Natural killer cell treated with Interleukin-12 subunit alpha and Interleukin-12 subunit beta and Interleukin-15 and Interleukin-18, amount 100 ng/mL, for 72 hours (primary cell): ENCODE results near the gene CAMK1D. TPM values are rescaled to one million over a fixed set of nuclear protein-coding genes. Genes with fewer than 3 reads are reported as not detected.

ENCODE experiments used
- ATAC-seq, 2 donors: fragments of 150-1000 bp; cut with Tn5 transposase in 1 of 2; sonication (Bioruptor Pico), chemical (Tn5 transposase) in 1 of 2; 2 replicates each; pipeline ENCODE4 v1.10.0; 2021
- DNase-seq: peaks from one replicate; pipeline ENCODE4 v3.0.0; 2022; ENCODE audit warnings: low spot score
- H3K27ac Mint-ChIP-seq, 2 donors: 1 replicate in 1 of 2; 2 replicates in 1 of 2; pipeline ENCODE4 v1.8.0; 2022; ENCODE audit warnings: mixed read lengths in 2 of 2, mild to moderate bottlenecking in 1 of 2, moderate library complexity in 1 of 2
- H3K27me3 Mint-ChIP-seq, 2 donors: 1 replicate in 1 of 2; 2 replicates in 1 of 2; pipeline ENCODE4 v1.8.0; 2022; ENCODE audit warnings: mixed read lengths in 2 of 2
- H3K36me3 Mint-ChIP-seq: one replicate; pipeline ENCODE4 v1.8.0; 2022; ENCODE audit warnings: mixed read lengths
- H3K4me1 Mint-ChIP-seq, 2 donors: 1 replicate in 1 of 2; 2 replicates in 1 of 2; pipeline ENCODE4 v1.8.0; 2022; ENCODE audit warnings: low read depth in 2 of 2, mixed read lengths in 2 of 2, mild to moderate bottlenecking in 1 of 2
- H3K4me3 Mint-ChIP-seq: one replicate; pipeline ENCODE4 v1.8.0; 2022; ENCODE audit warnings: mixed read lengths
- H3K9me3 Mint-ChIP-seq: 2 replicates; pipeline ENCODE4 v1.8.0; 2022; ENCODE audit warnings: mixed read lengths
- total RNA-seq, 2 donors: library from RNA; stranded (reverse); gene quantifications; one replicate each; pipeline ENCODE4 v1.2.3, GENCODE V29; 2022

The CAMK1D gene
- total RNA-seq, 2 donors from 2014 or later, result 16.3 to 36.9 TPM

DNA sequence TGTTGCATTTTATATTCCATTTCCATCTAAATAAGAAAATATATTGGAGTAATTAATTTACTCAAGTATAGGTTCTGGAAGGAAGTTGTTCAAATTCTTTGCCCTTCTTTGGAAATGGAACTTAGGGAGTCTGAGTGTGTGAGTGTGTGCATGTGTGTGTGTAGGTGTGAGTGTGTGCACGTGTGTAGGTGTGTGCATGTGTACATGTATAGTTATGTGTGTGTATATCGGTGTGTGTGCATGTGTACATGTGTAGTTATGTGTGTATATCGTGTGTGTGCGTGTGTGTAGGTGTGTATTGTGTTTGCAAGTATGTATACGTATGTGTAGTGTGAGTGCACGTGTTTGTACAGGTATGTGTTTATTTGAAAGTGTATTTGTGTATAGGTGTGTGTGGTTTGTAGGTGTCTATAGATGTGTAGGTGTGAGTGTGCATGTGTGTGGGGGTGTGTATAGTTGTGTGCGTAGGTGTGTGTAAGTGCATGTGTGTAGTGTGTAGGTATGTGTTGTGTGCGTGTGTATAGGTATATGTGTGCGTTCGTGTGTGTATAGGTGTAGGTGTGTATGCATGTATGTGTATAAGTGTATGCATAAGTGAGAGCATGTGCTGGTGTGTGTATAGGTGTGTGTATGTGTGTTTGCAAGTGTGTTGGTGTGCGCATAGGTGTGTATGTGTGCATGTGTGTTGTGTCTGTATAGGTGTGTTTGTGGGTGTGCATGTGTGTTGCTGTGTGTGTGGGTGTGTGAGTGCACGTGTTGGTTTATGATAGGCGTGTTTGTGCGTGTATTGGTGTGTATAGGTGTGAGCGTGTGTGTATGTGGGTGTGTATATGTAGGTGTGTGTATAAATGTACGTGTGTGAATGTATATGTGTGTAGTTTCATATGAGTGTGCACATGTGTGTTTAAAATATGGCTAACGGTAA is 266.2 kb downstream of the CAMK1D start:
- no peak for DNase-seq
- no peak overlapping the region for H3K4me3 Mint-ChIP-seq
- ATAC-seq, result no peak
- peaks cover 0 to 4% of the 10 kb centered on the region in 2 donors for H3K4me1 Mint-ChIP-seq
- no peaks in the 10 kb centered on the region for H3K9me3 Mint-ChIP-seq
- no peaks in the 10 kb centered on the region for H3K27me3 Mint-ChIP-seq
- no peaks in the 10 kb centered on the region for H3K36me3 Mint-ChIP-seq
- H3K27ac Mint-ChIP-seq, result no peak overlapping the region

DNA sequence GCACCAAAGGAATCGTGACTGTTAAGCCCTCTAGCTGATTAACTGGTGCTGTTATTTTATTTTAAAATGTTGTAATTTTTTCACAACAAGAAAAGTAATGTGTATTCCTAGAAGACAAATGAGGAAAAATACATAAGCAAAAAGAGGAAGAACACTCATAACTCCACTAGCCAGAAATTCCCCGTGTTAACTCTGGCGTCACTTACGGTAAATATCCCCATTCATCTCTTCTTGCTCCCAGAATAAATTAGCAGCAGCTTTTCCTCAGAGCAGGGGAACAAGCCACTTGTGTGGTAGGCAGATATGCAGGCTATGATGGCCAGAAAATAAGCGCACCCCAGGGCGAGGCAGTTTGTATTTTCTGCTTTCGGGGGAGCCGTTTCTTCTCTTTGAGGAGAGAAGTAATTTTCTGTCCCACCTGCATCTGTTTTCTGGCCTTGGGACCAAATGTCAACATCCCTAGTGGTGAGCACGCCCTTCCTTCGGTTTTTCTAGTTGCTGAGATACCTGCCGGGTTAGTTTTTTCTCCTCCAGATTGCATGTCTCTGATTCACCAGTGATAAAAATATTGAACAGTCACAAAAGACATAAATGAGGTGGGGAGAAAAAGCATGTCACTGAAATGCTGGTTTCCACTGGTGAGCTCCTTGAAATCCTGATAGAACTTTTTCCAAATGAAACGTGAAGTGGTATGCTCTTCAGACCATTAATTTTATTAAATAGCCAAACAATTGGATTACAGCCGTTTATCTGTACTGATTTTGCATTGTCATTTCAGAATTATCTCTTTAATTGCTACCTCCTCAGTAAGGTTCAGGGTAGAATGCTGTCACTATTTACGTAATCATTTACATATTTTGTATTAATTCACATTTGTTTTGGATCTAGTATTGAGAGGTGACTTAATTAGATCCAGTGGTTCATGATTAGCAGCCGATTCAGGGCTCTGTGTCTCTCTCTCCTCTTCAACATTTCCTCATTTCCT is 268.1 kb downstream of the CAMK1D start:
- DNase-seq, result no peak
- peaks cover 0 to 9% of the 10 kb centered on the region in 2 donors for H3K4me1 Mint-ChIP-seq
- H3K9me3 Mint-ChIP-seq, result no peaks in the 10 kb centered on the region
- no peaks in the 10 kb centered on the region for H3K27me3 Mint-ChIP-seq
- no peaks in the 10 kb centered on the region for H3K36me3 Mint-ChIP-seq
- H3K27ac Mint-ChIP-seq, result no peak overlapping the region
- no peak overlapping the region for H3K4me3 Mint-ChIP-seq
- ATAC-seq, result no peak

DNA sequence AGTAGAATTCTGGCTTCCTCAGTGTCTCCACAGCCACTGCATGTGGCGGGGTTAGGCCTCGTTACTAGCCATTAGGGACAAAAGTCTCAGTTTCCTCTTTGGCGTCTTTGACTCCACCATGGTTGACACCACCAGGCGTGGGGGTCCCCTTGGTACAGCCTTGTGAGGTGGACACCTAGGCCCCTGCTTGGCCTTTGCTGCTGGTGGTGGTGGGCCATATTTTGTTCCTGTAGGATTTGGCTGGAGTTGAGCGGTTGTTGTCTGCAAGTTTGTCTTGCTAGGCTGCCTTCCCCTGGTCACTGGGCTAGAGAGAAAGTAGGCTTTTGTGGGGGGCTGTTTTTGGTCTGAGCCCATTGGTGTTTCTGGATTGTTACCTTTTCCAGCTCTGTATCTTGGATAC is 272.7 kb downstream of the CAMK1D start:
- H3K4me3 Mint-ChIP-seq, result no peak overlapping the region
- ATAC-seq (no peak), DNase-seq (no peak)
- H3K36me3 Mint-ChIP-seq, result no peaks in the 10 kb centered on the region
- peaks cover 0 to 15% of the 10 kb centered on the region in 2 donors for H3K4me1 Mint-ChIP-seq
- H3K27ac Mint-ChIP-seq, result no peak overlapping the region
- no peaks in the 10 kb centered on the region for H3K27me3 Mint-ChIP-seq
- H3K9me3 Mint-ChIP-seq, result no peaks in the 10 kb centered on the region

DNA sequence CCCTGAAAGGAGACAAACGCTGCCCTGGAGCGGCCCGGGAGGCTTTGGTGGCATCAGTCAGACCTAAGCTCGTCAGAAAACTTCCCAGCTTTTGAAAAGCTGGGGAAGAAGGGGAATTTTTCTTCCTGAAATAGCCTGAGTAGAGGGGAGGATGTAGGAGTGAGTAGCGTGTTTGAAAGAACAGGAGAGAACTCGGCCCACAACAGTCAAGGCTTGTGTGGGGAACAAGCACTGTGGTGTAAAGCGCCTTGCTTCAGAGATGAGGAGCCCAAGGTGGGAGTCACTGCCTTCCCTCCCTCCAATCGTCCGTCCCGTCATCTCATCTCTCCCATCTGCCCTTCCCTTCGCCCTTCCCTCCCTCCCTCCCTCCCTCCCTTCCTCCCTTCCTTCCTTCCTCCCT is 273.3 kb downstream of the CAMK1D start:
- no peaks in the 10 kb centered on the region for H3K27me3 Mint-ChIP-seq
- DNase-seq, result no peak
- ATAC-seq, result no peak
- H3K9me3 Mint-ChIP-seq, result no peaks in the 10 kb centered on the region
- H3K36me3 Mint-ChIP-seq, result no peaks in the 10 kb centered on the region
- H3K4me1 Mint-ChIP-seq, result peaks cover 0 to 15% of the 10 kb centered on the region in 2 donors
- H3K27ac Mint-ChIP-seq, result no peak overlapping the region
- no peak overlapping the region for H3K4me3 Mint-ChIP-seq

DNA sequence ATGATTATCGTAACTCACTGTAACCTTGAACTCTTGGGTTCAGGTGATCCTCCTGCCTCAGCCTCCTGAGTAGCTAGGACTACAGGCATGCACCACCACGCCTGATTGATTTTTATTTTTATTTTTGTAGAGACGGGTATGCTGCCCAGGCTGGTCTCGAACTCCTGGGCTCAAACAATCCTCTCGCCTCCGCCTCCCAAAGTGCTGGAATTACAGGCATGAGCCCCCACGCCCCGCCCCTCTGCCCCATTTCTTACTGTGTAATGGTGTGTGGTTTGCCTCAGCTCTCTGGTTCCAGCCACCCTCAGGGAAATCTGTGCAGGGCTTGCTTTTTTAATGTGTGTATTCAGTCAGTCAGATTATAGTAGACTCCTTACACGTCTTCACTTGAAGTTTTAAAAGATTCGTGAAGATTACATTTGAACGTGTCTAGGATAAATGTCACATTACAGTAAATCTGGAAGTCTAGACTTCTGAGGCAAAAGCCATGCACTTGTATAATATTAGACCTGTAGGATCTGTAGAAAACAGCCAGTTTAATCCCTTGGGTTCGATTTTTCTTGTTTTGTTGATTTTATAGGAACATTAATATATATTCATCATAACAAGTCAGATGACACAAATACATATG is 276.2 kb downstream of the CAMK1D start:
- no peak for ATAC-seq
- peaks cover 14 to 22% of the 10 kb centered on the region in 2 donors for H3K4me1 Mint-ChIP-seq
- H3K9me3 Mint-ChIP-seq, result no peaks in the 10 kb centered on the region
- no peak for DNase-seq
- H3K27ac Mint-ChIP-seq, result no peak overlapping the region
- H3K36me3 Mint-ChIP-seq, result no peaks in the 10 kb centered on the region
- H3K4me3 Mint-ChIP-seq, result no peak overlapping the region
- H3K27me3 Mint-ChIP-seq, result no peaks in the 10 kb centered on the region

DNA sequence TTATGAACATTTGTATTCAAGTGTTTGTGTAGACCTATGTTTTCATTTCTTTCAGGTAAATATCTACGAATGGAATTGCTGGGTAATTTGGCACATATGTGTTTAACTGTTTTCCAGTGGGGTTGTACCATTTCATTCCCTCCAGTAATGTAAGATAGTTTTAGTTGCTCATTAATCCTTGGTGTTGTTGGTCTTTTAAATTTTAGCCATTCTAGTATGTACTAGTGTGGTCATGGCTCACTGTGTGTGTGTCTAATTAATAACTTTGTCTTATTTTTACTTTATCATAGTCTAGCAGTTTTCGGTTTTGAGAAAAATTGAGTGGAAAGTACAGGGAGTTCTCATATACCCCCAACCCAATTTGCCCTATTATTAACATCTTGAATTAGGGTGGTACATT is 278.8 kb downstream of the CAMK1D start:
- Mint-ChIP-seq H3K27ac (no peak overlapping the region), H3K4me3 (no peak overlapping the region), H3K9me3 (no peaks in the 10 kb centered on the region), H3K36me3 (no peaks in the 10 kb centered on the region), H3K27me3 (no peaks in the 10 kb centered on the region), H3K4me1 (peaks cover 14 to 25% of the 10 kb centered on the region in 2 donors)
- ATAC-seq, result no peak
- DNase-seq, result no peak

DNA sequence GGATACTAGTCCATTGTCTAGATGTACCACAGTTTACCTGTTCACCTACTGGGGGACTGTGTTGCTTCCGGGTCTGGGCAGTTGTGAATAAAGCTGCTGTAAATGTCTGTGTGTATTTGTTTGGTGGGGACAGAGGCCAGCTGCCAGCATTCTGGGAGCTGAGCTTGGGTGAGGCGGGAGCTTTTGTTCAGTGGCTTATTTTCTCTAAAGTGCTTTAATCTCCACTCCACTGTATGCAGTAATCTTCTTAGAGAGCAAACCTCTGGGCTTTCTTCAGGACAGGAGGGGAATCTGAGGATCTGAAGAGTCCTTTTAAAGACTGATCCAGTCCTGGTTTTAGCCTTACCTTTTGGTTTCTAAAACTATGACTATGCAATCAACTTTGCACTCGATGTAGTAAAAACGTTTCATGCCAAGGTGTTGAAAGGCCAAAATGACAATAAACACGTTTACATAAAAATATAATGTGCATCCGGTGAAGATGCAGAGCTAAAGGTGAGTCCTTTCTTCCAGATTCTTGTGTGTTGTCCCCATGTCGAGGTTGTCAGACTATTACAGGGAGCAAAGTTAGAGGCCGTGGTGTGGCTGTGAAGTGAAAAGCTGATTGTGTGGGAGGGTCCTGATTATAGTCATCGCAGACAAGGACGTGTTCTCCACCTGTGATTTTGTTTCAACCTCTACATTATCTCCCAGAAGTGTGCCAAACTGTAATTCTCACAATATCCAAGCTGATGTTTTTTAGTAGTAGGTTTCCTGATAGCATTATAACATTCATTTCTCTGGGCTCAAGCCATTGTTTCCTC is 279.8 kb downstream of the CAMK1D start:
- no peak for ATAC-seq
- H3K27ac Mint-ChIP-seq, result no peak overlapping the region
- no peak overlapping the region for H3K4me3 Mint-ChIP-seq

DNA sequence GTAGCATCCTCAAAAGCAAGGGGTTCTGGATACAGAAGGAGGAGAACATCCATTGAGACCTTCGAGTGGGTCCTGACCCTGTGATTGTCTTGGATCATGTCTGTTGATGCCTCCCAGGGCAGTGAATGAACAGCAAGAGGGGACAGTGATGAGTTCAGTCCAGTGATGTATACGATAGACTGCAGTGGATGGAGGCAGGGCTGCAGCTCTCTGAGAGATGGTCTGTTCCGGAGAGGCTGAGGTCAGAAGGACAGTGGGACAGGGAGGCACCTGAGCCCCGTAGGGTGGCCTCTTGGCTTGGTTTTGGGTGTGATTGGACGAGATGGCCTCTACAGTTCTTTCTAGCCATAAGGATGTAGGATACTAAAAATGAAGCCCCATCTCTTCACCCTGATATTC is 280.4 kb downstream of the CAMK1D start:
- Mint-ChIP-seq H3K27me3 (no peaks in the 10 kb centered on the region), H3K4me1 (peaks cover 15 to 28% of the 10 kb centered on the region in 2 donors), H3K4me3 (no peak overlapping the region), H3K27ac (no peak overlapping the region), H3K36me3 (no peaks in the 10 kb centered on the region), H3K9me3 (no peaks in the 10 kb centered on the region)
- DNase-seq (no peak), ATAC-seq (peak in 1 of 2 donors; percentile 28)

More for the DNA sequence above, 279.8 kb downstream of the CAMK1D start:
- H3K36me3 Mint-ChIP-seq, result no peaks in the 10 kb centered on the region
- no peaks in the 10 kb centered on the region for H3K27me3 Mint-ChIP-seq
- no peaks in the 10 kb centered on the region for H3K9me3 Mint-ChIP-seq
- H3K4me1 Mint-ChIP-seq, result peaks cover 14 to 25% of the 10 kb centered on the region in 2 donors
- DNase-seq, result no peak

DNA sequence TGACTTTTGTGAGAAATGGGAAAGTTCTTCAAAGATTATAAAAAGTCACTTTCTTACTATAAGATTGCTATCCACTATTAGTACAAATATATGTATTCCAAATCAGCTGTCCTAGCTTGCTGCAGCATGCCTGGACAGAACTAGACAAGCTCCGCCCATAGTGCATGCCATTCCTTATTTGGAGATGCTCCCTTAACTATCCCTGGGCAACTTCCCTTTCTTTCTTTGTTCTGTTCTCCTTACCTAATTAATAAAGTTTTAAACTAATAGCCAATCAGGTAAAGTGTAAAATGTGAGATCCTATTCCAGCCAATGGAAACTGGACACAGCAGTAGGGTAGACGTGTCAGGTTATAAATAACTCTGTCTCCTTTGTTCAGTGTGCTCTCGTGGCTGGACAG is 281.9 kb downstream of the CAMK1D start:
- Mint-ChIP-seq H3K27me3 (no peaks in the 10 kb centered on the region), H3K4me1 (peaks cover 23 to 34% of the 10 kb centered on the region in 2 donors), H3K4me3 (no peak overlapping the region), H3K9me3 (no peaks in the 10 kb centered on the region), H3K36me3 (no peaks in the 10 kb centered on the region), H3K27ac (no peak overlapping the region)
- DNase-seq, result no peak
- ATAC-seq, result no peak

DNA sequence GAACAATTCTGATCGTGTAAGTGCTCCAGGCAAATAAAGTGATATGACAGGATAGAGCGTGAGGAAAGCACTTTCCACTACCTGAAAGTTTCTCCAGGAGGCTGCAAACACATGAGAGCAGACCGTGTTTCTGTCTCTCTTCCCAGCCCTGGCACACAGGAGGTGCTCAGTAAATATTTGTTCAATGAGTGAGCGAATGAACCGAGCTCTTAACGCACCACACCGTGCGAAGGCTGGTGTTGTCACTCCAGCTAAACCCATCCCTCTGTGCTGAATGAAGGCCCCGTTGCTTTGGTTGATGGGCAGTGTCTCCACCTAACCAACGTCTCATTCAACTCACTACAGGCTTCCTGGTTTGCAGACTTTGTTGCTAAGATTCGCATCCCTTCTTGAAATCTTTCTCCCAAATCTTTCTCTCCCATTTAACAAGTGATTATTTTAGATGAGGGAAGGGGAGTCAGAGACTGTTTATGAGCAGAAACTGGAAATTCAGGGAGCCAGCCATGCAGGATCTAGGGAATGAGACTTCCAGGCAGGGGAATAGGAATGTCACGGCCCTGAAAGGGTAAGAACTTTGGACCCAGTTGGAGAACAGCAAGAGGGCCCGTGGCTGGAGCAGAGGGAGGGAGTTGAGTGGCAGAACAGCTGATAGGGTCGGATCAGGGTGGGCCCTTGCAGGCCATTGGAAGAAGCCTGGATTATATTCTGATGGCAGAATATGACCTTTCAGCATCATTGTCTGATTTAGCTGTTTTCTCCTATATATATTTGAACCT is 282.6 kb downstream of the CAMK1D start:
- no peak for DNase-seq
- H3K4me1 Mint-ChIP-seq, result peaks cover 23 to 34% of the 10 kb centered on the region in 2 donors
- no peak overlapping the region for H3K4me3 Mint-ChIP-seq
- no peak for ATAC-seq
- H3K27me3 Mint-ChIP-seq, result no peaks in the 10 kb centered on the region
- H3K36me3 Mint-ChIP-seq, result no peaks in the 10 kb centered on the region
- no peak overlapping the region for H3K27ac Mint-ChIP-seq
- H3K9me3 Mint-ChIP-seq, result no peaks in the 10 kb centered on the region

DNA sequence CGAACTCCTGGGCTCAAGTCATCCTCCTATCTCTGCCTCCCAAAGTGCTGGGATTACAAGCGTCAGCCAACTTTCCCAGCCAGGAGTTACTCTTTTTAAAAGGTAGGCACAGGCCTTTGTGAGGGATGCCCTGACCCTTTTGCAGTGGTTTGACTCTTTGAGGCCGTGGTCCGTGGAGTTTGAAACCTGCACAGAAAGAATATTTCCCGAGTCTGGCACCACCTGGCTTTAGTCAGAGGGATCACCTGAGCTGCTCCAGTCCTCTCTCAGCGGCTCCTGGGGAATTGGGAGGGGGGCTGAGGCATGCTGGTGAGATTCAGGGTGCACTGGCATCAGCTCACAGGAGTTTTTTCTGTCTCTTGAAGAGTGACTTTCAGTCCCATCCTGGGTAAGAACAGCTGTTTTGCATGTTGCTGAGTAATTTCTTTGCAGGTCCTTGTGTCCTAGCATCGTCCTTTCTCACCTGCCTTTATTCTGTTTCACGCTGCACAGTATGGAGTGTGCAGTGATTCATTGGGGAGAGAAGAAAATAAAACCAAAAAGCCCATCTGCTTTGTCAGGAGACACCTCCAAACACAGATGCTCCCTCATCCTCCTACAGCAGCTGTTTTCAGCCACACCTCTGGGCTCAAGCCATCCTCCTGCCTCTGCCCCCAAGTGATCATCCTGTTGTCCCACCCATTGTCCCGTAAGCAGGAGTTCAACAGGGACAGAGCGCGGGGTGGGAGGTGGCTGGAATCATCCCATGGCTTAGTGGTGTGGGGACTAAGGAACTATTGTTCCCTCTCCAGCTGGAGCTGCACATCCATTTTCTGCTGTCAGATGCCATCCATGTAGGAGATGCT is 284.7 kb downstream of the CAMK1D start:
- Mint-ChIP-seq H3K4me3 (no peak overlapping the region), H3K27me3 (no peaks in the 10 kb centered on the region), H3K4me1 (peaks cover 21 to 37% of the 10 kb centered on the region in 2 donors), H3K9me3 (no peaks in the 10 kb centered on the region), H3K36me3 (no peaks in the 10 kb centered on the region), H3K27ac (peak overlapping the region in 1 of 2 donors; percentile 55)
- no peak for DNase-seq
- no peak for ATAC-seq

DNA sequence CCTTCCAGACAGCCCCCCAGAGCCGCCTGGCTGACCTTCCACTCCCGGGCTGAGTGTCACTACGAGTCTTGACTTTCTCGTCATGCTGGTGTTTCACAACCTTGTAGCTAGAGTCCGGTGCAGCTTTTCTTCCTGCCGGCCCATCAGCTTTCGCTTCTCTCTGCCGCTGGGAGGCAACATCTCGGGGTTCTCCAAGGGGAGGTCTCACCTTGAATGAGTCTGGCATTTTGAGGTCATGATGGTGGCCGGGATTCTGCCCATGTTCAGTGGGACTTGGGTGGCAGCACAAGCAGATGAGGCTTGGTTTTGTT is 285.2 kb downstream of the CAMK1D start:
- Mint-ChIP-seq H3K27ac (peak overlapping the region in 1 of 2 donors; percentile 55), H3K36me3 (no peaks in the 10 kb centered on the region), H3K27me3 (no peaks in the 10 kb centered on the region), H3K4me1 (peaks cover 16 to 32% of the 10 kb centered on the region in 2 donors), H3K4me3 (no peak overlapping the region), H3K9me3 (no peaks in the 10 kb centered on the region)
- DNase-seq (no peak), ATAC-seq (no peak)
